ENCODE results near the gene FAM186B. TPM values are rescaled to one million over a fixed set of nuclear protein-coding genes. Genes with fewer than 3 reads are reported as not detected.
"Not testable (repeated sequence)": the region's sequence is repeated elsewhere in the genome, so short reads cannot be mapped to it uniquely, and the experiment has no call there.

Gene FAM186B
- 1 to 10 TPM in 1 of 4 donors, under 1 TPM in 1, not detected in 2; 0.37 to 1.0 TPM for polyA plus RNA-seq
- long read RNA-seq, donor 1: 0 reads
- long read RNA-seq, donor 2: 0 reads
- long read RNA-seq, donor 3: 0 reads
- long read RNA-seq, donor 4: 0 reads
- long read RNA-seq, donor 5: 0 reads
- long read RNA-seq, donor 6: 0 reads
- long read RNA-seq, donor 7: 0 reads
- long read RNA-seq, donor 8: 0 reads
- long read RNA-seq, donor 9: 0 reads
- long read RNA-seq, donor 10: 0 reads

GRCh38 chr12:49605539-49605938, at the start of gene FAM186B:
Gene FAM186B, minus strand, starts transcription at chr12:49605639. Its CDS starts 162 bp downstream, at chr12:49605477.
- 95 to 99% (median 97%) methylated on average over 4 of the region's 4 CpGs for WGBS, 3 donors
- H3K27me3 ChIP-seq (ENCODE audit: control insufficient read depth in 3 of 3, insufficient read depth in 3 of 3, low read length in 3 of 3); H3K27ac ChIP-seq (ENCODE audit: low read depth in 1 of 3, low read length in 2 of 3); DNase-seq; H3K36me3 ChIP-seq (ENCODE audit: control insufficient read depth in 3 of 3, insufficient read depth in 2 of 3, low read depth in 1 of 3, low read length in 3 of 3); FAIRE-seq; H3K4me3 ChIP-seq (ENCODE audit: low read depth in 1 of 3, low read length in 3 of 3); H3K4me1 ChIP-seq (ENCODE audit: control insufficient read depth in 3 of 3, insufficient read depth in 2 of 3, low read depth in 1 of 3, low read length in 2 of 3): not testable (repeated sequence)
- peaks cover 0 to 15% of the 10 kb centered on the region in 2 donors for H3K9me3 ChIP-seq (ENCODE audit: control insufficient read depth in 2 of 2, insufficient read depth in 1 of 2, low read depth in 1 of 2, low read length in 1 of 2)

- DNase-seq: no peak
- FAIRE-seq: no peak
Measured at GRCh38 chr12:49654715-49655114, 49.3 kb upstream of the FAM186B start.

GRCh38 chr12:49652921-49653520, 47.6 kb upstream of the FAM186B start:
- WGBS, 3 donors: 91 to 94% (median 92%) methylated on average over 4 of the region's 4 CpGs
- no peak for DNase-seq
- Histone ChIP-seq H3K9me3 (ENCODE audit: control insufficient read depth in 2 of 2, insufficient read depth in 1 of 2, low read depth in 1 of 2, low read length in 1 of 2) (no peaks in the 10 kb centered on the region), H3K27ac (ENCODE audit: low read depth in 1 of 3, low read length in 2 of 3) (no peak overlapping the region), H3K4me1 (ENCODE audit: control insufficient read depth in 3 of 3, insufficient read depth in 2 of 3, low read depth in 1 of 3, low read length in 2 of 3) (peaks cover 0 to 26% (median 0%) of the 10 kb centered on the region in 3 donors), H3K4me3 (ENCODE audit: low read depth in 1 of 3, low read length in 3 of 3) (no peak overlapping the region), H3K27me3 (ENCODE audit: control insufficient read depth in 3 of 3, insufficient read depth in 3 of 3, low read length in 3 of 3) (no peaks in the 10 kb centered on the region), H3K36me3 (ENCODE audit: control insufficient read depth in 3 of 3, insufficient read depth in 2 of 3, low read depth in 1 of 3, low read length in 3 of 3) (peaks cover 0 to 74% (median 0%) of the 10 kb centered on the region in 3 donors)
- no peak for FAIRE-seq

More at GRCh38 chr12:49654715-49655114, 49.3 kb upstream of the FAM186B start:
- Histone ChIP-seq H3K4me1 (ENCODE audit: control insufficient read depth in 3 of 3, insufficient read depth in 2 of 3, low read depth in 1 of 3, low read length in 2 of 3) (peaks cover 0 to 9% (median 0%) of the 10 kb centered on the region in 3 donors), H3K36me3 (ENCODE audit: control insufficient read depth in 3 of 3, insufficient read depth in 2 of 3, low read depth in 1 of 3, low read length in 3 of 3) (peaks cover 0 to 67% (median 0%) of the 10 kb centered on the region in 3 donors), H3K4me3 (ENCODE audit: low read depth in 1 of 3, low read length in 3 of 3) (no peak overlapping the region), H3K9me3 (ENCODE audit: control insufficient read depth in 2 of 2, insufficient read depth in 1 of 2, low read depth in 1 of 2, low read length in 1 of 2) (no peaks in the 10 kb centered on the region), H3K27ac (ENCODE audit: low read depth in 1 of 3, low read length in 2 of 3) (no peak overlapping the region), H3K27me3 (ENCODE audit: control insufficient read depth in 3 of 3, insufficient read depth in 3 of 3, low read length in 3 of 3) (no peaks in the 10 kb centered on the region)
- 91 to 97% (median 94%) methylated on average over 5 of the region's 5 CpGs for WGBS, 3 donors

GRCh38 chr12:49651855-49652254, 46.4 kb upstream of the FAM186B start:
- Histone ChIP-seq H3K27ac (ENCODE audit: low read depth in 1 of 3, low read length in 2 of 3) (no peak overlapping the region), H3K4me3 (ENCODE audit: low read depth in 1 of 3, low read length in 3 of 3) (no peak overlapping the region), H3K4me1 (ENCODE audit: control insufficient read depth in 3 of 3, insufficient read depth in 2 of 3, low read depth in 1 of 3, low read length in 2 of 3) (peaks cover 0 to 28% (median 0%) of the 10 kb centered on the region in 3 donors), H3K36me3 (ENCODE audit: control insufficient read depth in 3 of 3, insufficient read depth in 2 of 3, low read depth in 1 of 3, low read length in 3 of 3) (peaks cover 0 to 69% (median 0%) of the 10 kb centered on the region in 3 donors), H3K9me3 (ENCODE audit: control insufficient read depth in 2 of 2, insufficient read depth in 1 of 2, low read depth in 1 of 2, low read length in 1 of 2) (no peaks in the 10 kb centered on the region), H3K27me3 (ENCODE audit: control insufficient read depth in 3 of 3, insufficient read depth in 3 of 3, low read length in 3 of 3) (no peaks in the 10 kb centered on the region)
- WGBS, 3 donors: 64 to 73% (median 68%) methylated on average over 8 of the region's 8 CpGs
- FAIRE-seq (no peak), DNase-seq (no peak)

- Histone ChIP-seq H3K4me1 (ENCODE audit: control insufficient read depth in 3 of 3, insufficient read depth in 2 of 3, low read depth in 1 of 3, low read length in 2 of 3) (peaks cover 0 to 42% (median 0%) of the 10 kb centered on the region in 3 donors), H3K27ac (ENCODE audit: low read depth in 1 of 3, low read length in 2 of 3) (no peak overlapping the region), H3K9me3 (ENCODE audit: control insufficient read depth in 2 of 2, insufficient read depth in 1 of 2, low read depth in 1 of 2, low read length in 1 of 2) (no peaks in the 10 kb centered on the region), H3K36me3 (ENCODE audit: control insufficient read depth in 3 of 3, insufficient read depth in 2 of 3, low read depth in 1 of 3, low read length in 3 of 3) (peaks cover 0 to 77% (median 0%) of the 10 kb centered on the region in 3 donors), H3K27me3 (ENCODE audit: control insufficient read depth in 3 of 3, insufficient read depth in 3 of 3, low read length in 3 of 3) (no peaks in the 10 kb centered on the region), H3K4me3 (ENCODE audit: low read depth in 1 of 3, low read length in 3 of 3) (no peak overlapping the region)
- WGBS, 3 donors: 39 to 63% (median 53%) methylated on average over 5 of the region's 5 CpGs
- DNase-seq (no peak), FAIRE-seq (no peak)
Measured at GRCh38 chr12:49649892-49650291, 44.5 kb upstream of the FAM186B start.

- H3K36me3 ChIP-seq (ENCODE audit: control insufficient read depth in 3 of 3, insufficient read depth in 2 of 3, low read depth in 1 of 3, low read length in 3 of 3): peaks cover 0 to 78% (median 0%) of the 10 kb centered on the region in 3 donors
- FAIRE-seq (no peak), DNase-seq (no peak)
- WGBS, 3 donors: 95 to 97% (median 97%) methylated on average over 11 of the region's 11 CpGs
- H3K9me3 ChIP-seq (ENCODE audit: control insufficient read depth in 2 of 2, insufficient read depth in 1 of 2, low read depth in 1 of 2, low read length in 1 of 2): no peaks in the 10 kb centered on the region
- H3K27ac ChIP-seq (ENCODE audit: low read depth in 1 of 3, low read length in 2 of 3): peak overlapping the region in 1 of 3 donors; percentile 82
- H3K4me1 ChIP-seq (ENCODE audit: control insufficient read depth in 3 of 3, insufficient read depth in 2 of 3, low read depth in 1 of 3, low read length in 2 of 3): peaks cover 0 to 45% (median 0%) of the 10 kb centered on the region in 3 donors
- H3K27me3 ChIP-seq (ENCODE audit: control insufficient read depth in 3 of 3, insufficient read depth in 3 of 3, low read length in 3 of 3): no peaks in the 10 kb centered on the region
- no peak overlapping the region for H3K4me3 ChIP-seq (ENCODE audit: low read depth in 1 of 3, low read length in 3 of 3)
Measured at GRCh38 chr12:49649445-49649844, 44.0 kb upstream of the FAM186B start.

GRCh38 chr12:49648712-49649003, 43.2 kb upstream of the FAM186B start:
- H3K36me3 ChIP-seq (ENCODE audit: control insufficient read depth in 3 of 3, insufficient read depth in 2 of 3, low read depth in 1 of 3, low read length in 3 of 3): peaks cover 0 to 80% (median 0%) of the 10 kb centered on the region in 3 donors
- H3K27me3 ChIP-seq (ENCODE audit: control insufficient read depth in 3 of 3, insufficient read depth in 3 of 3, low read length in 3 of 3): no peaks in the 10 kb centered on the region
- no peak overlapping the region for H3K4me3 ChIP-seq (ENCODE audit: low read depth in 1 of 3, low read length in 3 of 3)
- no peaks in the 10 kb centered on the region for H3K9me3 ChIP-seq (ENCODE audit: control insufficient read depth in 2 of 2, insufficient read depth in 1 of 2, low read depth in 1 of 2, low read length in 1 of 2)
- DNase-seq (no peak), FAIRE-seq (no peak)
- peaks cover 0 to 45% (median 0%) of the 10 kb centered on the region in 3 donors for H3K4me1 ChIP-seq (ENCODE audit: control insufficient read depth in 3 of 3, insufficient read depth in 2 of 3, low read depth in 1 of 3, low read length in 2 of 3)
- 54 to 70% (median 65%) methylated on average over 3 of the region's 3 CpGs for WGBS, 3 donors
- peak overlapping the region in 1 of 3 donors; percentile 82 for H3K27ac ChIP-seq (ENCODE audit: low read depth in 1 of 3, low read length in 2 of 3)

- FAIRE-seq: no peak
- no peaks in the 10 kb centered on the region for H3K9me3 ChIP-seq (ENCODE audit: control insufficient read depth in 2 of 2, insufficient read depth in 1 of 2, low read depth in 1 of 2, low read length in 1 of 2)
- H3K4me3 ChIP-seq (ENCODE audit: low read depth in 1 of 3, low read length in 3 of 3): no peak overlapping the region
- no peaks in the 10 kb centered on the region for H3K27me3 ChIP-seq (ENCODE audit: control insufficient read depth in 3 of 3, insufficient read depth in 3 of 3, low read length in 3 of 3)
- 80 to 84% (median 82%) methylated on average over 15 of the region's 15 CpGs for WGBS, 3 donors
- peak; percentile 42 to 78 for DNase-seq
- peaks cover 0 to 46% (median 0%) of the 10 kb centered on the region in 3 donors for H3K4me1 ChIP-seq (ENCODE audit: control insufficient read depth in 3 of 3, insufficient read depth in 2 of 3, low read depth in 1 of 3, low read length in 2 of 3)
- peak overlapping the region in 2 of 3 donors; percentile 52 to 82 for H3K27ac ChIP-seq (ENCODE audit: low read depth in 1 of 3, low read length in 2 of 3)
- peaks cover 0 to 78% (median 0%) of the 10 kb centered on the region in 3 donors for H3K36me3 ChIP-seq (ENCODE audit: control insufficient read depth in 3 of 3, insufficient read depth in 2 of 3, low read depth in 1 of 3, low read length in 3 of 3)
Measured at GRCh38 chr12:49647827-49648711, 42.6 kb upstream of the FAM186B start.
